K562 (cell line): ENCODE data around the gene COX7A2.

Source experiments
- ARHGAP35 ChIP-seq: fragments of 450-650 bp; IDR thresholded peaks from 2 replicates; pipeline ENCODE4 v1.6.1; 2018; ENCODE audit not compliant: partially characterized antibody
- CTCF ChIP-seq, 3 experiments: IDR thresholded peaks in 2 of 3; conservative IDR thresholded peaks in 1 of 3; 2 replicates each; pipeline ENCODE4 v1.5.1; 2011 to 2012; ENCODE audit warnings: low read length in 3 of 3, mild to moderate bottlenecking in 3 of 3, control low read depth in 2 of 3, improper control_type of control experiment in 1 of 3, inconsistent platforms in 1 of 3, low read depth in 1 of 3, mixed read lengths in 1 of 3, moderate library complexity in 1 of 3; ENCODE audit not compliant: insufficient read depth in 2 of 3
- FOSL1 ChIP-seq: fragments of 200-800 bp; sonication (Bioruptor generic); conservative IDR thresholded peaks from 2 replicates; pipeline ENCODE4 v1.6.1; 2016; ENCODE audit warnings: missing genetic modification characterization, missing compliant biosample characterization
- HOMEZ ChIP-seq: fragments of 250-450 bp; sonication (Bioruptor Pico); IDR thresholded peaks from 2 replicates; pipeline ENCODE4 v1.4.0; 2020; ENCODE audit warnings: mild to moderate bottlenecking, moderate library complexity
- RCOR1 ChIP-seq, 2 experiments: IDR thresholded peaks; 2 replicates each; pipeline ENCODE4 v1.6.1; 2012; ENCODE audit warnings: low read depth in 2 of 2, low read length in 2 of 2, borderline replicate concordance in 1 of 2, improper control_type of control experiment in 1 of 2
- SAFB ChIP-seq: fragments of 200-400 bp; formaldehyde crosslinking; IDR thresholded peaks from 2 replicates; pipeline ENCODE4 v1.6.1; 2017; ENCODE audit warnings: low read depth, low read length, borderline replicate concordance
- USF1 ChIP-seq: sonication (generic); formaldehyde crosslinking; IDR thresholded peaks from 2 replicates; pipeline ENCODE4 v1.9.0; 2022; ENCODE audit warnings: mild to moderate bottlenecking, missing genetic modification reagents
- ZNF282 ChIP-seq: sonication (generic); formaldehyde crosslinking; IDR thresholded peaks from 2 replicates; pipeline ENCODE4 v1.8.1; 2023; ENCODE audit warnings: missing genetic modification reagents

- TF ChIP-seq CTCF (IDR thresholded peaks at IDR 0.05 in 2 of 3, conservative IDR thresholded peaks at IDR 0.05 in 1 of 3; ENCODE audit: insufficient read depth in 2 of 3, low read depth in 1 of 3, low read length in 3 of 3) (no peak), HOMEZ (no peak), SAFB (no peak), RCOR1 (IDR thresholded peaks at IDR 0.05; ENCODE audit: borderline replicate concordance in 1 of 2, low read depth in 2 of 2, low read length in 2 of 2) (no peak), ZNF282 (no peak), USF1 (no peak), ARHGAP35 (no peak), FOSL1 (tag) (no peak)
Observed at GRCh38 chr6:75263401-75263750, 19.8 kb upstream of the COX7A2 start.
